ENCODE results near the gene CHORDC1.

GRCh38 chr11:90251599-90251998 is 28.8 kb upstream of the CHORDC1 start:
- TF ChIP-seq EP300 (IDR thresholded peaks at IDR 0.05), result no peak
- TF ChIP-seq CTCF (IDR thresholded peaks at IDR 0.05), result no peak
- no peak for TF ChIP-seq POLR2A (IDR thresholded peaks at IDR 0.05)

Measured in ovary (tissue), 3 donors.